Measurements from ENCODE around the gene PSMD11. TPM values are rescaled to one million over a fixed set of nuclear protein-coding genes. Genes with fewer than 3 reads are reported as not detected.

Gene PSMD11
- total and polyA plus RNA-seq, 10 donors = 28.0 to 84.8 (median 47.3) TPM

- no peak for DNase-seq
- no peak for TF ChIP-seq CTCF (IDR thresholded peaks at IDR 0.05 in 8 of 11, conservative IDR thresholded peaks at IDR 0.05 in 3 of 11)
- TF ChIP-seq POLR2AphosphoS5 (IDR thresholded peaks at IDR 0.05) = peak in 1 of 3 donors; percentile 3
- no peak for TF ChIP-seq POLR2A (IDR thresholded peaks at IDR 0.05)
- Histone ChIP-seq H3K27ac (peak overlapping the region in 5 of 8 donors; percentile 73 to 92 (median 88)), H3K9me3 (no peaks in the 10 kb centered on the region), H3K27me3 (replicated peaks in 1 of 7) (no peaks in the 10 kb centered on the region), H3K4me1 (peaks cover 45 to 92% (median 77%) of the 10 kb centered on the region in 6 donors), H3K4me3 (no peak overlapping the region), H3K36me3 (peaks cover 0 to 31% (median 7%) of the 10 kb centered on the region in 6 donors)
- 77 to 87% (median 84%) methylated on average over 14 to 15 of the region's 15 CpGs for WGBS, 5 donors
- intact Hi-C loops (cut with DNase I; ENCODE audit: low total_unique reads) = no loop called here
Observed at GRCh38 chr17:32493571-32493970, 49.3 kb downstream of the PSMD11 start.

- H3K4me3 ChIP-seq = no peak overlapping the region
- peak overlapping the region in 3 of 8 donors; percentile 88 to 92 (median 88) for H3K27ac ChIP-seq
- intact Hi-C loops (cut with DNase I; ENCODE audit: low total_unique reads) = no loop called here
- TF ChIP-seq POLR2AphosphoS5 (IDR thresholded peaks at IDR 0.05) (no peak), POLR2A (IDR thresholded peaks at IDR 0.05) (no peak), CTCF (IDR thresholded peaks at IDR 0.05 in 8 of 11, conservative IDR thresholded peaks at IDR 0.05 in 3 of 11) (no peak)
- peak; percentile 80 for DNase-seq
- no peaks in the 10 kb centered on the region for H3K27me3 ChIP-seq (replicated peaks in 1 of 7)
- H3K4me1 ChIP-seq = peaks cover 45 to 87% (median 73%) of the 10 kb centered on the region in 6 donors
- WGBS, 5 donors = 87 to 94% (median 94%) methylated on average over 9 to 11 of the region's 11 CpGs
- peaks cover 0 to 26% (median 5%) of the 10 kb centered on the region in 6 donors for H3K36me3 ChIP-seq
- no peaks in the 10 kb centered on the region for H3K9me3 ChIP-seq
Observed at GRCh38 chr17:32493976-32494513, 49.7 kb downstream of the PSMD11 start.

GRCh38 chr17:32494621-32495358 lies 50.5 kb downstream of the PSMD11 start:
- 83 to 90% (median 87%) methylated on average over 22 to 34 of the region's 34 CpGs for WGBS, 5 donors
- Histone ChIP-seq H3K27ac (peak overlapping the region in 6 of 8 donors; percentile 15 to 92 (median 74)), H3K27me3 (replicated peaks in 1 of 7) (no peaks in the 10 kb centered on the region), H3K4me3 (peak overlapping the region in 2 of 8 donors; percentile 3 to 30), H3K36me3 (peaks cover 0 to 19% (median 4%) of the 10 kb centered on the region in 6 donors), H3K9me3 (no peaks in the 10 kb centered on the region), H3K4me1 (peaks cover 45 to 80% (median 66%) of the 10 kb centered on the region in 6 donors)
- peak; percentile 80 for DNase-seq
- intact Hi-C loops (cut with DNase I; ENCODE audit: low total_unique reads) = no loop called here
- TF ChIP-seq POLR2AphosphoS5 (IDR thresholded peaks at IDR 0.05) = peak in 1 of 3 donors; percentile 13
- no peak for TF ChIP-seq POLR2A (IDR thresholded peaks at IDR 0.05)

DNA sequence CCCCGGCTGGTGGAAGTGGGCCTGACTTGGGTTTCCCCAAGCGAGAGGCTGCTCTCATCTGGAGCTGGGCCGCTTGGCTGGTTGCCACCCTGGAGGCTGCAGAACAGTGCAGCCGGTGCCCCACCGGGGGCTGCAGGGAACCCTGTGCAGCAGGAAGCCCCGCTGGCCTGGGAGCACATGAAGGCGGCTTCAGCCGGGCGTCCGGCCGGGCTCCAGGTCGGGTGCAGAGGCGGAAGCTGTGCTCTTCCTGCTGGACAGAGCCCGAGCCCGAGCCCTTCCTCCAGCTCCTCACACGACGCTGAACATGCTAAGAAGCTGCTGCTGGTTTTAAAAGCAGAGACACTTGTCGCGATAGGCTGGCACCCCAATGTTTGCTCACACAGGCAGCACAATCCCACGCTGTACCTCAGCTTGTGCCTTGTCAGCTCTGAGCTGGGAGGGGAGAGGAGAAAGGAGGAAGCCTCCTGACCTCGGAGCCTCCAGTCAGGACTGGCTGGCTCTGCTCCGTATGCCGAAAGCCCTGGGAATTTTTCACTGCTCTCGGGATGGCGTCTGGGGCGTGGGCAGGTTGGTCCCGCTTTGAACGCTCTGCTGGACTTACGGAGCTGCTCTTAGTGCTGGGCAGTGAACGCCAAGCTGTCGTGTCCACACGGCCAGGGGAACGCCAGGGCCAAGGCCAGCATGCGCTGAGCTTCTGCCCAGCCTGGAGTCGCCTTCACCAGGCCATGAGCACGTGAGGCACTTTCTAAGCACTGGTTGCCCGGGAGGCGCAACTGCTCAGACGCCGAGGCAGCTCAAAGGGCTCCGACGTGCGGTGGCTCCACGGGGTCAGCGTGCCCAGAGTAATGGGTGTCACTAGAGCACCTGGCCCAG lies 51.3 kb downstream of the PSMD11 start:
- TF ChIP-seq POLR2AphosphoS5 (IDR thresholded peaks at IDR 0.05) (peak in 2 of 3 donors; percentile 60 to 63), POLR2A (IDR thresholded peaks at IDR 0.05) (no peak)
- peak; percentile 88 for DNase-seq
- Histone ChIP-seq H3K9me3 (no peaks in the 10 kb centered on the region), H3K27ac (peak overlapping the region in 7 of 8 donors; percentile 15 to 92 (median 59)), H3K36me3 (peaks cover 0 to 11% (median 0%) of the 10 kb centered on the region in 6 donors), H3K4me3 (peak overlapping the region in 2 of 8 donors; percentile 3 to 30), H3K27me3 (replicated peaks in 1 of 7) (no peaks in the 10 kb centered on the region), H3K4me1 (peaks cover 39 to 72% (median 59%) of the 10 kb centered on the region in 6 donors)
- 50 to 66% (median 53%) methylated on average over 26 to 45 of the region's 45 CpGs for WGBS, 5 donors
- intact Hi-C loops (cut with DNase I; ENCODE audit: low total_unique reads) = no loop called here

All from spleen (tissue), 11 donors.